H9 (cell line): ENCODE data around the gene TMSB10. TPM values are rescaled to one million over a fixed set of nuclear protein-coding genes. Genes with fewer than 3 reads are reported as not detected.
A peak's percentile ranks its signal among the peaks of the same experiment; 100 is the strongest.

ENCODE experiments used
- DNase-seq: peaks from one replicate; pipeline ENCODE4 v3.0.0-alpha.2; 2017
- H2AFZ ChIP-seq: one replicate; pipeline ENCODE4 v1.6.1; 2013; ENCODE audit warnings: mild to moderate bottlenecking, low read length, control low read depth, moderate library complexity
- H2AK5ac ChIP-seq: 2 replicates; pipeline ENCODE4 v1.6.1; 2013; ENCODE audit warnings: low read length, control low read depth, mixed read lengths; ENCODE audit not compliant: insufficient read length
- H2BK120ac ChIP-seq: one replicate; pipeline ENCODE4 v1.6.1; 2013; ENCODE audit warnings: low read depth, mild to moderate bottlenecking, low read length, control low read depth, inconsistent platforms; ENCODE audit not compliant: poor library complexity, severe bottlenecking
- H2BK12ac ChIP-seq: 2 replicates; pipeline ENCODE4 v1.6.1; 2013; ENCODE audit warnings: low read length, control low read depth, mixed read lengths, low read depth; ENCODE audit not compliant: insufficient read length
- H2BK15ac ChIP-seq: 2 replicates; pipeline ENCODE4 v1.6.1; 2013; ENCODE audit warnings: low read depth, low read length, control low read depth
- H2BK20ac ChIP-seq: one replicate; pipeline ENCODE4 v1.6.1; 2013; ENCODE audit warnings: low read depth, mild to moderate bottlenecking, low read length, control low read depth, inconsistent platforms; ENCODE audit not compliant: poor library complexity, severe bottlenecking
- H2BK5ac ChIP-seq: 2 replicates; pipeline ENCODE4 v1.6.1; 2013; ENCODE audit warnings: low read length, control low read depth, mixed read lengths; ENCODE audit not compliant: insufficient read length
- H3K14ac ChIP-seq: 2 replicates; pipeline ENCODE4 v1.6.1; 2013; ENCODE audit warnings: low read length, control low read depth; ENCODE audit not compliant: insufficient read depth
- H3K18ac ChIP-seq: 2 replicates; pipeline ENCODE4 v1.6.1; 2013; ENCODE audit warnings: low read depth, mild to moderate bottlenecking, mixed read lengths, low read length, control low read depth; ENCODE audit not compliant: insufficient read length
- H3K23ac ChIP-seq: 2 replicates; pipeline ENCODE4 v1.6.1; 2013; ENCODE audit warnings: low read length, control low read depth, mixed read lengths, low read depth; ENCODE audit not compliant: insufficient read length
- H3K23me2 ChIP-seq: 2 replicates; pipeline ENCODE4 v1.6.1; 2013; ENCODE audit warnings: low read depth, mild to moderate bottlenecking, mixed read lengths, low read length, control low read depth; ENCODE audit not compliant: insufficient read length, poor library complexity, severe bottlenecking
- H3K27ac ChIP-seq: 2 replicates; pipeline ENCODE4 v1.5.1; 2013; ENCODE audit warnings: low read length, control low read depth, mixed read lengths, low read depth; ENCODE audit not compliant: insufficient read length
- H3K27me3 ChIP-seq: 2 replicates; pipeline ENCODE4 v1.6.1; 2013; ENCODE audit warnings: low read length, control low read depth, inconsistent platforms; ENCODE audit not compliant: insufficient read depth
- H3K4ac ChIP-seq: 2 replicates; pipeline ENCODE4 v1.6.1; 2013; ENCODE audit warnings: low read depth, mild to moderate bottlenecking, control low read depth, inconsistent platforms, low read length, moderate library complexity
- H3K4me1 ChIP-seq: 2 replicates; pipeline ENCODE4 v1.6.1; 2013; ENCODE audit warnings: low read length, control low read depth, inconsistent platforms; ENCODE audit not compliant: insufficient read depth
- H3K4me2 ChIP-seq: 2 replicates; pipeline ENCODE4 v1.6.1; 2013; ENCODE audit warnings: low read length, control low read depth, mixed read lengths; ENCODE audit not compliant: insufficient read length, insufficient read depth
- H3K56ac ChIP-seq: 2 replicates; pipeline ENCODE4 v1.6.1; 2013; ENCODE audit warnings: low read depth, mild to moderate bottlenecking, mixed read lengths, low read length, control low read depth; ENCODE audit not compliant: insufficient read length
- H3K79me1 ChIP-seq: 2 replicates; pipeline ENCODE4 v1.6.1; 2013; ENCODE audit warnings: low read depth, mild to moderate bottlenecking, moderate library complexity, low read length, control low read depth, inconsistent platforms; ENCODE audit not compliant: insufficient read depth, poor library complexity, severe bottlenecking
- H3K79me2 ChIP-seq: 2 replicates; pipeline ENCODE4 v1.6.1; 2013; ENCODE audit warnings: low read length, control low read depth, inconsistent platforms; ENCODE audit not compliant: insufficient read depth
- H3K9ac ChIP-seq: 2 replicates; pipeline ENCODE4 v1.6.1; 2013; ENCODE audit warnings: low read length, control low read depth, mixed read lengths; ENCODE audit not compliant: insufficient read length; ENCODE audit errors: extremely low read depth
- H3K9me3 ChIP-seq: one replicate; pipeline ENCODE4 v1.6.1; 2013; ENCODE audit warnings: low read depth, low read length, inconsistent platforms; ENCODE audit not compliant: control insufficient read depth
- H3T11ph ChIP-seq: one replicate; pipeline ENCODE4 v1.6.1; 2013; ENCODE audit warnings: mild to moderate bottlenecking, low read length, control low read depth, inconsistent platforms
- H4K20me1 ChIP-seq: one replicate; pipeline ENCODE4 v1.6.1; 2013; ENCODE audit not compliant: control insufficient read depth, insufficient read length, insufficient read depth
- H4K5ac ChIP-seq: 2 replicates; pipeline ENCODE4 v1.6.1; 2013; ENCODE audit warnings: low read depth, mild to moderate bottlenecking, mixed read lengths, low read length, control low read depth; ENCODE audit not compliant: insufficient read length
- H4K8ac ChIP-seq: replicated peaks from 2 replicates; pipeline ENCODE4 v1.6.1; 2013; ENCODE audit warnings: low read length, control low read depth, mixed read lengths, low read depth; ENCODE audit not compliant: insufficient read length
- H4K91ac ChIP-seq: 2 replicates; pipeline ENCODE4 v1.6.1; 2013; ENCODE audit warnings: low read depth, mild to moderate bottlenecking, moderate library complexity, mixed read lengths, low read length, control low read depth; ENCODE audit not compliant: insufficient read length
- H3K27ac Mint-ChIP-seq, 3 experiments: 2 replicates in 2 of 3; 3 replicates in 1 of 3; pipeline ENCODE4 v1.8.0; 2020 to 2021; ENCODE audit warnings: mixed read lengths in 3 of 3, mild to moderate bottlenecking in 1 of 3, moderate library complexity in 1 of 3
- H3K27me3 Mint-ChIP-seq: 2 replicates; pipeline ENCODE4 v1.8.0; 2021; ENCODE audit warnings: low read depth, mild to moderate bottlenecking, moderate library complexity, mixed read lengths
- H3K36me3 Mint-ChIP-seq, 3 experiments: 2 replicates in 2 of 3; 3 replicates in 1 of 3; pipeline ENCODE4 v1.8.0; 2020 to 2021; ENCODE audit warnings: low read depth in 3 of 3, mixed read lengths in 3 of 3; ENCODE audit not compliant: insufficient read depth in 1 of 3
- H3K4me1 Mint-ChIP-seq, 2 experiments: 2 replicates each; pipeline ENCODE4 v1.8.0; 2020; ENCODE audit warnings: mixed read lengths in 2 of 2
- H3K4me3 Mint-ChIP-seq, 2 experiments: 2 replicates in 1 of 2; 3 replicates in 1 of 2; pipeline ENCODE4 v1.8.0; 2020 to 2021; ENCODE audit warnings: mild to moderate bottlenecking in 2 of 2, mixed read lengths in 2 of 2, moderate library complexity in 1 of 2
- H3K9me3 Mint-ChIP-seq, 2 experiments: 2 replicates in 1 of 2; 3 replicates in 1 of 2; pipeline ENCODE4 v1.8.0; 2020; ENCODE audit warnings: mild to moderate bottlenecking in 2 of 2, mixed read lengths in 2 of 2, moderate library complexity in 1 of 2
- WGBS: extraction: QIAGEN DNeasy Blood & Tissue Kit; methylation state at CpG from one replicate; pipeline ENCODE4 v1.1.7; 2013; ENCODE audit warnings: missing lambda C conversion rate, low lambda C conversion rate, mixed read lengths; ENCODE audit not compliant: insufficient read length; ENCODE audit errors: extremely low coverage; 5-methylcytosine and 5-hydroxymethylcytosine counted together
- total RNA-seq: library from RNA; stranded (reverse); gene quantifications from 2 replicates; pipeline ENCODE4 v1.2.1, GENCODE V29; 2021
- TF ChIP-seq, protein P1 (sequence below): fragments of 200-600 bp; sonication (generic); conservative IDR thresholded peaks from 3 replicates; pipeline ENCODE4 v1.8.0; 2021; ENCODE audit warnings: antibody characterized with exemption, mild to moderate bottlenecking

Gene TMSB10
- total RNA-seq, 1 experiment from 2014 or later = 755 TPM

DNA sequence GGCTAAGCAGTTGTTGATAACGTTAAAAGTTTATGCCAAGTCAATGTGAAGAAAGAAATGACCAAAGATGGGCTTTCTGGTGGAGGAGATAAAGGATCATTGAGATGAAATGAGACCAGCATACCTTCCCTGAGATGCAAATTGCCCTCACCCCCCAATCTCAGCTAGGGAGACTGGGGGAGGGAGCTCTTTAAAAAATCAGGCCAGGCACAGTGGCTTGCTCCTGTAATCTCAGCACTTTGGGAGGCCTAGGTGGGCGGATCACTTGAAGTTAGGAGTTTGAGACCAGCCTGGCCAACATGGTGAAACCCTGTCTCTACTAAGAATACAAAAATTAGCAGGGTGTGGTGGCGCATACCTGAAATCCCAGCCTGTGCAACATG is 34.6 kb downstream of the TMSB10 start:
- Histone ChIP-seq H3K56ac (no peak overlapping the region), H3K23ac (no peak overlapping the region), H3T11ph (no peak overlapping the region), H3K4me1 (peaks cover 7% of the 10 kb centered on the region; the same call in 1 of the 2 replicates), H3K9ac (no peak overlapping the region), H4K5ac (no peak overlapping the region), H2BK5ac (no peak overlapping the region), H3K14ac (no peak overlapping the region; the same call in 1 of the 2 replicates), H3K79me2 (no peaks in the 10 kb centered on the region), H3K27ac (no peak overlapping the region), H3K79me1 (no peaks in the 10 kb centered on the region), H2BK15ac (no peak overlapping the region), H2BK12ac (no peak overlapping the region), H4K8ac (no peak overlapping the region), H4K20me1 (no peaks in the 10 kb centered on the region), H3K4me2 (no peak overlapping the region), H3K9me3 (no peaks in the 10 kb centered on the region), H3K23me2 (no peaks in the 10 kb centered on the region), H3K18ac (peak overlapping the region; percentile 59), H2AFZ (no peak overlapping the region), H2BK20ac (no peak overlapping the region), H3K4ac (no peak overlapping the region), H2BK120ac (no peak overlapping the region), H3K27me3 (no peaks in the 10 kb centered on the region), H2AK5ac (no peak overlapping the region), H4K91ac (no peak overlapping the region)
- WGBS = no CpG with 5 or more reads among the region's 3 CpGs
- Mint-ChIP-seq H3K9me3 (no peaks in the 10 kb centered on the region), H3K27me3 (no peaks in the 10 kb centered on the region; the same call in 1 of the 2 replicates), H3K36me3 (no peaks in the 10 kb centered on the region), H3K4me1 (peaks cover 22 to 34% of the 10 kb centered on the region in 2 experiments), H3K4me3 (no peak overlapping the region), H3K27ac (peak overlapping the region; percentile 51 to 74 (median 60); a peak in 3 of 7 replicates)
- TF ChIP-seq, protein P1, sequence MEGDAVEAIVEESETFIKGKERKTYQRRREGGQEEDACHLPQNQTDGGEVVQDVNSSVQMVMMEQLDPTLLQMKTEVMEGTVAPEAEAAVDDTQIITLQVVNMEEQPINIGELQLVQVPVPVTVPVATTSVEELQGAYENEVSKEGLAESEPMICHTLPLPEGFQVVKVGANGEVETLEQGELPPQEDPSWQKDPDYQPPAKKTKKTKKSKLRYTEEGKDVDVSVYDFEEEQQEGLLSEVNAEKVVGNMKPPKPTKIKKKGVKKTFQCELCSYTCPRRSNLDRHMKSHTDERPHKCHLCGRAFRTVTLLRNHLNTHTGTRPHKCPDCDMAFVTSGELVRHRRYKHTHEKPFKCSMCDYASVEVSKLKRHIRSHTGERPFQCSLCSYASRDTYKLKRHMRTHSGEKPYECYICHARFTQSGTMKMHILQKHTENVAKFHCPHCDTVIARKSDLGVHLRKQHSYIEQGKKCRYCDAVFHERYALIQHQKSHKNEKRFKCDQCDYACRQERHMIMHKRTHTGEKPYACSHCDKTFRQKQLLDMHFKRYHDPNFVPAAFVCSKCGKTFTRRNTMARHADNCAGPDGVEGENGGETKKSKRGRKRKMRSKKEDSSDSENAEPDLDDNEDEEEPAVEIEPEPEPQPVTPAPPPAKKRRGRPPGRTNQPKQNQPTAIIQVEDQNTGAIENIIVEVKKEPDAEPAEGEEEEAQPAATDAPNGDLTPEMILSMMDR = no peak
- no peak for DNase-seq
